ENCODE measurements around the gene DOK3.

Gene DOK3

DNA sequence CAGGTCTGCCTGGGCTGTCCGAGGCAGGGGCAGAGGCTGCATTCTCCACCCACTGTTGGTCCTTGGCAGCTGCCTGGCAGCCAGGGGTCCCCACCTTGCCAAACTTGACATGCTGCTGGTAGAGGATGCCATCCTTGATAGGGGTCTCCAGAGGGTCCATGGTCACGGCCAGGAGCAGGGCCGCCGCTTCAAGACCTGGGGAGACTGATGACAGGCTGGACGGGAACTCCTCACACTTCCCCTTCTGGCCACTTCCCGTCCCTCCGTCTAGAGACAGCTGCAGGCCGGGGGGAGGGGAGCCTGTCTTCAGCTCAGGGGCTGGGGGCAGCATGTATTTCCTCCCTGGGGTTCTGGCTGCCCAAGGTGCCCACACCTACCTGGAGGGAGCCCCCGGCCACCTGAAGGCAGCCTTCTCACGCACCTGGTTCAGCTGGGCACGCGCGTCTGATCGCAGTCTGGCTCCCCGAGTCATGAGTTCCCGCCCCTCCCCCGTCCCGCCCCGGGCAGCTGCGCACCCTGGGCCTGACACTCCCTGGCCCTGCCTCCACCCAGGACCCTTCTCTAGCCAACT lies at the start of gene DOK3:
Gene DOK3, minus strand, starts transcription at position 446 of the 571 bp plus-strand sequence. Its CDS starts 286 bp downstream, at position 160.
- DNase-seq (ENCODE audit: low read depth): no peak

DNA sequence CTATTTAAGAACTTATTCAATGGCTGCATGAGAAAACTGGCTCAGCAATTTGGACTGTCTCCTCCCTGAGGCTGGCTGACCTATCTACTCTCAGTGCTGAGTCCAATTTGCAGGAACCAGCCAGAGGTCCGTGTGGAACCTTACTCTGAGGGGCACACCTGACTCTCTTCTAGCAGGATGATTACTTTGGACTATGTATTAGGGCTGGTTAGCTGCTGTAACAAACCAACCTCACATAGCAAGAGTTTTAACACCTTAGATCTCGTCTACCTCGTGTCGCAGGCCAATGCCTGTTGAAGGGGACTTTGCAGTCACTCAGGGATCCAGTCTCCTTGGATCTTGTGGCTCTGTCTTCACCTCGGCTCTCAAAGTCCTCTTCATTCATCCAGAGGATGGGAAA lies 48.2 kb upstream of the DOK3 start:
- DNase-seq (ENCODE audit: low read depth): no peak

DNA sequence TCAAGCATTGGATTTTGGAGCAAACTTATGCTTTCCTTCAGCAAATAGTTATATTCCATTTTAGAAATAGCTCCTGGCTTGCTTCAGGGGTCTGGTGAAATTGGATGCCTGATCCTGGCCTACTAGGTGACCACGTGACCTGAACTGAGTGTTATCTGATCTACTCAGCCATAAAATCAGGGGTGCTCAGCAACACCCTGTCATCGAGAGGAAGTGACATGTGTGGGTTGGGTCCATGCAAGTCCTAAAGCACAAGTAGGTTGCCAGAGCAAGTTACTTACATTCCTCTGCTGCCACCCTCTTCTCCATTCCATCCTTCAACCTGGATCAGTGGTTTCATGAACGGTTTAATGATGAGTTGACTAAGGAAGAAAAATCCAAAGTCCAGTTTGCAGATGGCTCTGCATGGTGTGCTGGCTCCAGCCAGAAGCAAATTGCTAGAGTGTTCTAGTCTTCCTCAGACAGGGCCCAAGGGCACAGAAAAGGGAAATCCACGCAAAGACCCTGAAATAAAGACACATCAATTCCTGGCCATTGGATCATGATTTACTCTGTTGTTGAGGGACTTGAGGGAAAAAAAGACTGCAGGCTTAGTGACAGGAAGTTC lies 47.5 kb upstream of the DOK3 start:
- DNase-seq (ENCODE audit: low read depth): no peak

GRCh38 chr5:177555665-177556064 lies 46.0 kb upstream of the DOK3 start:
- DNase-seq (ENCODE audit: low read depth): no peak

GRCh38 chr5:177555228-177555627 lies 45.6 kb upstream of the DOK3 start:
- no peak for DNase-seq (ENCODE audit: low read depth)

DNA sequence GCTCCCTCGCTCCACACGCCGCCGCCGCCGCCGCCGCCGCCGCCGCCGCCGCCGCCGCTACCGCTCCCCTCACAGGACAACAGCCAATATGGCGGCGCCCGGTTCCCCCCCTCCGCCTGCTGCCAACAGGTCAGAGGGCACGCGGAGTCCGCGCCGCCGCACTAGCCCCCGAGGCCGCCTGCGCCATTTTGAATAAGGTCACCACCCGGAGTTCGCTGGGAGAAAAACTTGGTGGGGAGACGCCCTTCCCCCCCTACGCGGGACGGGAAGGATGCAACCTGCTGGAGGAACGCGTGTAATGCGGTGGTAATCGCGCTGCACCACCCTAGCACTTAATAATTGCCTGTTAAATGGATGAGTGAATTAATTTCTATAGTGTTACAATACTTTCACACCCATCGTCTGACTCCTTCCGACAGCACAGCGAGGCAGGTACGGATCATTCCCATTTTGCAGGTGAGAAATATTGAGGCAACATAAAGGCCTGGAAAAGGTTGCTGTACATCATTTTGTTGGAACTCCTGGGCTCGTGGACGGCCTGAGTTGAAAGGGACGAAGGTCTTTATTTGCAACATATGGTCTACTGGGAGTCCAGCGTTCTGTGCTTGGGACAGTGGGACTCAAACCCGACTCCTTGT lies 45.0 kb upstream of the DOK3 start, which contains the start of gene FAM193B:
Gene FAM193B, minus strand, starts transcription at position 90 of the 638 bp plus-strand sequence. CDS start 105 bp downstream, outside the sequence.
- peak; percentile 90 for DNase-seq (ENCODE audit: low read depth)

GRCh38 chr5:177553671-177554429 lies 44.2 kb upstream of the DOK3 start:
- DNase-seq (ENCODE audit: low read depth): peak; percentile 22

GRCh38 chr5:177552839-177553455 lies 43.3 kb upstream of the DOK3 start:
- no peak for DNase-seq (ENCODE audit: low read depth)

DNA sequence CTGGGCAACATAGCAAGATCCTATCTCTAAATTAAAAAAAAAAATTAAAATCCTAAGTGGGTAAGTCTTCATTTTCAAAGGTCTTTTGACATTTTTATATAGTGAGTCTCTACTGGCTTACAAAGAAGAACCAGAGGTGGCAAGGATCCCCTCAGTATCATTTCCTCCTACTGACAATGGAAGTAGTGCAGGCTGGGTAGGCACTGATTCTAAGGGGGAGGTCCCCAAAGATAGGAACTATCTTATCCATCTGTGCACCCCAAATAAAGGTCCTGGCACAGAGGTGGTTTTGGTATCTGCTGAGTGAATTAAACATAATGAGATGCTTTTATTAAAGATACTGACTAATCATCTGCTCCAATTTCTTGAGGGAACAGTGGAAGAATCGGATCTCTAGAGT lies 40.5 kb upstream of the DOK3 start:
- no peak for DNase-seq (ENCODE audit: low read depth)

DNA sequence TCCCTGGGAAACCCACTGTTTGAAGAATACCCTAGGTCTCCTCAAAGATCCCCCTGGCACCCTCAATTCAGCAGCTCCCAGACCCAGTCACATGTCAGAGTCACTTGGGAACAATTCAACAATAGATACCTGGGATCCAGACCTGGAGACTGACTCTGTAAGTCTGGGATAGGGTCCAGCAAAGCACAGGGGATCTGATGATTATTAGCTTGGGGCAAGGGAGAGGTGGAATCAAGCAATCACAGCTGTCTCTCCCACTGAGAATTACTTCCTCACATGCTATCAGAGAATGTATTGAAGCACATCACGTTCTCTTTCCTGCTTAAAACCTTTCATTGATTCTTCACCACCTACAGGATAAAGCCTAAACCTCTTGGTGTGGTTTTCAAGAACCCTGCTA lies 38.9 kb upstream of the DOK3 start:
- DNase-seq (ENCODE audit: low read depth): no peak

DNA sequence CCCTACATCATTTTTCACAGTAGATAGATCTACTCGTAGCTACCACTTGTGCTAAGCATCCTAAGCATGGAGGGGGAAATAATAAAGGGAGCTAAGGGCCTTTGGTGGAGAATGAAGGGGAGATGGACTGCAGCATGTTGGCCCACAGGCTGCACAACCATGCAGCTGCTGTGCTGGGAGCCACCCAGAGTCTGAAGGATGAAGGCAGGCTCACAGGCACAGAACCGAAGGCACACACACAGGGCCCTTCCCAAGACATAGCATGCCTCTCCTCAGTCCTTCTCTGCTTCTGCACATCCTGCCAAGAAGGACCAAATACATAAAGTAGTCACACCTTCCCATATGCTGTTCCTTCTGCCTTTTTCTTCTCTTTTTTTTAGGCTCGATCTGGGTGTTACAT lies 38.1 kb upstream of the DOK3 start:
- no peak for DNase-seq (ENCODE audit: low read depth)

GRCh38 chr5:177546258-177546741 lies 36.7 kb upstream of the DOK3 start:
- no peak for DNase-seq (ENCODE audit: low read depth)

- no peak for DNase-seq (ENCODE audit: low read depth)
Observed at GRCh38 chr5:177545487-177546257, 36.0 kb upstream of the DOK3 start.

GRCh38 chr5:177542816-177543465 lies 33.3 kb upstream of the DOK3 start:
- no peak for DNase-seq (ENCODE audit: low read depth)

DNA sequence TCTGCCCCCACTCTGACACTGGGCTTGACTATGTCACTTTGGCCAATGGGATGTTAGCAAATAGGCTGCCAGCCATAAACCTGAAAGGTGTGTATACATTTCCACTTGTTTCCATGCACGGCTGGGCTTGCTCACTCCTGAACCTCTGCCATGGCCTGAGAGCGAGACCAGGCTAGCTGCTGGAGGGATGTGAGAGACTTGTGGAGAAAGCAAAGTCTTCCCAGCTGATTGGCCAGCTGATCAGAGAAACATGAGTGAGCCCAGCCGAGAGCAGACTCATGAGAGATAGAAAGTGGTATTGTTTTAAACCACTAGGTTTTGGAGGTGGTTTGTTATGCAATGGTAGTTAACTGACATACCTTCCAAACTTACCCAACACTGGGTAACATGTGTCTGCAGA lies 30.8 kb upstream of the DOK3 start:
- no peak for DNase-seq (ENCODE audit: low read depth)

DNA sequence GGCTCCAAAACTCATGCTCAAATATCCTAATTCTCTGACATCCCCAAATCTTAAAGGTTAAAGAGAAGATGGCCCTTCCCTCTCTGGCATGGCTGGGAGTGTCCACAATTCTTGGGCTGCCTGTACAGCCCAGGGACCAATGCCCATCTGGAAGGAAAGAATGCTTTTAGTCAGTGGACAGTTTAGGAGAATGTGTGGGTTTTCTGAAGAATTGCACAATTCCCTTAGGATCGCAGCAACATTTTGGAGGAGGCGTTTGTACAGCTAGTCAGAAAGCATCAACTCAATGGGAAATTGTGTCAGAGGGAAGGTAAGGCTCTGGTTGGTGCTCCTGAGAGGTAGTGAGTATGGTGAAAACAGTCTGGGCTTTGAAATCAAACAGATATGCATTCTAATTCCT lies 29.8 kb upstream of the DOK3 start:
- DNase-seq (ENCODE audit: low read depth): no peak

DNA sequence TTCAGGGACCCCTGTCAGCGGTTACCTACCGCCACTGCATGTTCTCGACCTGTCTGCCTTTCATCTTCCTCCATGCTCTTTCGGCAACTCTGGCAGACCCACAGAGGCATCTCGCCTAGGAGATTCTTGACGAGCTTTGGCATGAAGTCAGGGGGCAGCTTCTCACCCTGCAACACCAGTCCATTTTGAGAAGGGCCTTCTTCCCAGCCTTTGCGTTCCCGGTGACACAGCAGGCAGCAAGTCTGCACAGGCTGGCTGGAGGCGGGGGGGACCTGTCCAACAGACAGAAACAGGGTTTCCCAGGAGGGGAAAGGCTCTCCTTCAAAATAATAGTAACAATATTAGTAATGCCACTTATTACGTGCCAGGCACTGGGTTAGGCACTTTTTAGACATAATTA lies 29.2 kb upstream of the DOK3 start:
- DNase-seq (ENCODE audit: low read depth): no peak

DNA sequence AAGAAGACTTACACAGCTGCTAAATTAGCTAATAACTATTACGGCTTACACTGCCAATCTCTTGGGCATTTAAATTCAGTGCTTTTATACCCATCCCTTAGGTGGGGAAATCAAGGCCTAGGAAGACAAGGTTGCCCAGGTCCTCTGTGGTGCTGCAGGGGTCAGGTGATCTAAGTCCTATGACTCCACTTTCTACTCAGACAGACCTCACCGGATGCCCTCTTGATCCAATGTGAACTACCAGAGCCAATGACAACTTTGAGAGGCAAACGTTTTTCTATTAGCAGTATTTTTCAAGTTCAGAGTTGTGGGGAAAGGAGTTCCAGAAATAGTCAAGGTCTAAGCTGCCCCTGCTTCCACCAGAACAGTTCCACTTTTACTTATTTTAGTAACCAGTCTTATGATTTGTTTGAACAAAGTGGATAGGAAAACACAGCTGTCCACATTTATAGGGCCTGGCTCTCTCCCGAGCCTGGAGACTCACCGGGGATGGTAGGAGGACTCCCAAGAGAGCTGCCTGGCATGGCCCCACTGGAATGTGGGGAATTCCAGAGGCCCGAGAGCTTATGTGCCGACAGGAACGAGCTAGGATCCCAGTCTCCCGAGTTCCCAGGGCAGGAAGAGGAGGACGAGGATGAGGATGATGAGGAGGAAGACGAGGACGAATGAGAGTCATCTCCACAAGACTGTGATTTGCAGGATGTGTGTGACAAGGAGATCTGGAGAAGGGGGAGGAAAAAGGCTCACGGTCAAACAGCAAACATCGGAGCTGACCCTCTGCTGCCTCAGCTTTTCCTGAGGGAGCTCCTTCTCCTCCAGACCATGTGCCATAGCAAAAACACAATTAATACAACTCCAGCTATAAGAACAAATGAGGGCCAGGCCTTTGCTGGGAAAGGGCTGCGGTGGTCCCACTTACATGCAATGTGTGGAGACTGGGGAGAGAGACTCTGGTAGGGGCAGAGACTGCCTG lies 28.0 kb upstream of the DOK3 start:
- DNase-seq (ENCODE audit: low read depth): no peak

DNA sequence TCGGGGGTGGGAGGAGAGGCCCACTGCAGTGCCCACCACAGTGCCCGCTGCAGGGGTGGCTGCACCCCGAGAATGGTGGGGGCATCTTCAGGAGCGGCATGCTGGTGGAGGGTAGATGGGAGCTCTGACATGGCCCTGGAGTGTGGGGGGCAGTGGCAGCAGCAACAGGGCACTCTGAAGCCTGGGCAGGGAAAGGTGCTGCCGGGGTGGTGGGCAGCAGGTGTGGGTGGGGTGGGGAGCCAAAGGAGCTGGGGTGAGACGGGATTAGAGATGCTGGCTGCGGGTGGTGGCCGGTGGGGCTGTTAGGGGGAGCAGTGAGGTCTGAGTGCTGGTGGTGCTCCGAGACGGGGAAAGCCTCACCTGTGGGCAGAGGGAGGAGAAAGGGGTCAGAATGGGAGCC lies 26.8 kb upstream of the DOK3 start:
- DNase-seq (ENCODE audit: low read depth): no peak

DNA sequence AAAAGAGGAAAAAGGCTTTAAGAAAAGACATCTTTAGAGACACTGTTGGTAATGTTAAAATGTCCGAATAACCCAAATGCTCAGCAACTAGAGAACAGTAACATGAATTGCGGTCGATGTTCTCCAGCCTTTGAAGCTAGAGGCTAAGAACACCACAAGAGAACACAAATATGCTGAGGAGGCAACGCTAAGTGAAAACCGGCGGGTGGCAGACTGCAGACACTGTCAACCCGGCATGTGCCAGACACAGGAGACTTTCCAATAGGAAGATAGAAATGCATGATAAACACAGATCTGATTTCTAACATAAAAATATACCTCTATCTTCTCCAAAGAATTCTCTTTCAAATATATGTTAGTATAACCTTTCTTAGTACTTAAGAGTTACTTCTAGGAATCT lies 25.5 kb upstream of the DOK3 start:
- DNase-seq (ENCODE audit: low read depth): no peak
